Chondrocyte (in vitro differentiated cells): Measurements from ENCODE around the gene JAM3. TPM values are rescaled to one million over a fixed set of nuclear protein-coding genes. Genes with fewer than 3 reads are reported as not detected.

Experiments used
- DNase-seq: peaks from one replicate; pipeline ENCODE4 v3.0.0; 2021; ENCODE audit warnings: mixed read lengths, low spot score
- H3K27ac Mint-ChIP-seq: one replicate; pipeline ENCODE4 v1.8.0; 2021; ENCODE audit warnings: mild to moderate bottlenecking, moderate library complexity, mixed read lengths; ENCODE audit not compliant: unreplicated experiment
- H3K27me3 Mint-ChIP-seq: 2 replicates; pipeline ENCODE4 v1.8.0; 2021; ENCODE audit warnings: low read depth, mixed read lengths
- H3K36me3 Mint-ChIP-seq: 2 replicates; pipeline ENCODE4 v1.8.0; 2021; ENCODE audit warnings: low read depth, mixed read lengths
- H3K4me1 Mint-ChIP-seq: 2 replicates; pipeline ENCODE4 v1.8.0; 2021; ENCODE audit warnings: low read depth, mild to moderate bottlenecking, mixed read lengths
- H3K4me3 Mint-ChIP-seq: one replicate; pipeline ENCODE4 v1.8.0; 2021; ENCODE audit warnings: mild to moderate bottlenecking, moderate library complexity, mixed read lengths; ENCODE audit not compliant: unreplicated experiment
- H3K9me3 Mint-ChIP-seq: 2 replicates; pipeline ENCODE4 v1.8.0; 2021; ENCODE audit warnings: low read depth, mixed read lengths
- CTCF ChIP-seq: fragments of 200-600 bp; sonication (generic); IDR thresholded peaks from 2 replicates; pipeline ENCODE4 v1.5.0; 2021; ENCODE audit warnings: antibody characterized with exemption, mild to moderate bottlenecking, moderate library complexity
- total RNA-seq: library from RNA; stranded (reverse); gene quantifications from 3 replicates; pipeline ENCODE4 v1.2.1, GENCODE V29; 2021

The JAM3 gene
- total RNA-seq, 1 donor from 2014 or later: 105 TPM

GRCh38 chr11:134063991-134064747 is 4.7 kb upstream of the JAM3 start:
- DNase-seq: no peak
- Mint-ChIP-seq H3K27ac (no peak overlapping the region), H3K4me3 (no peak overlapping the region)

GRCh38 chr11:134065381-134065780 is 3.5 kb upstream of the JAM3 start:
- DNase-seq: no peak
- no peak overlapping the region for H3K4me3 Mint-ChIP-seq

More at GRCh38 chr11:134063991-134064747, 4.7 kb upstream of the JAM3 start:
- Mint-ChIP-seq H3K9me3 (no peaks in the 10 kb centered on the region), H3K4me1 (peaks cover 4% of the 10 kb centered on the region), H3K36me3 (no peaks in the 10 kb centered on the region), H3K27me3 (peaks cover 21% of the 10 kb centered on the region)
- TF ChIP-seq CTCF: no peak

GRCh38 chr11:134066943-134067885 is 1.7 kb upstream of the JAM3 start:
- no peak overlapping the region for H3K4me3 Mint-ChIP-seq
- no peak overlapping the region for H3K27ac Mint-ChIP-seq
- no peaks in the 10 kb centered on the region for H3K9me3 Mint-ChIP-seq
- DNase-seq: no peak
- peaks cover 16% of the 10 kb centered on the region for H3K27me3 Mint-ChIP-seq
- TF ChIP-seq CTCF: no peak
- H3K36me3 Mint-ChIP-seq: no peaks in the 10 kb centered on the region
- H3K4me1 Mint-ChIP-seq: peaks cover 31% of the 10 kb centered on the region

More at GRCh38 chr11:134065381-134065780, 3.5 kb upstream of the JAM3 start:
- Mint-ChIP-seq H3K9me3 (no peaks in the 10 kb centered on the region), H3K4me1 (peaks cover 12% of the 10 kb centered on the region), H3K27me3 (peaks cover 20% of the 10 kb centered on the region), H3K36me3 (no peaks in the 10 kb centered on the region), H3K27ac (no peak overlapping the region)
- no peak for TF ChIP-seq CTCF

- no peak for TF ChIP-seq CTCF
- peak overlapping the region; percentile 81 for H3K27ac Mint-ChIP-seq
- H3K27me3 Mint-ChIP-seq: peaks cover 16% of the 10 kb centered on the region
- peaks cover 54% of the 10 kb centered on the region for H3K4me1 Mint-ChIP-seq
- H3K4me3 Mint-ChIP-seq: peak overlapping the region; percentile 78
- no peaks in the 10 kb centered on the region for H3K9me3 Mint-ChIP-seq
- H3K36me3 Mint-ChIP-seq: no peaks in the 10 kb centered on the region
- no peak for DNase-seq
Observed at GRCh38 chr11:134069426-134070341, 812 bp downstream of the JAM3 start.
